Prostate gland (tissue), 2 donors: ENCODE measurements around the gene TYRP1. TPM values are rescaled to one million over a fixed set of nuclear protein-coding genes. Genes with fewer than 3 reads are reported as not detected.

Experiments used
- DNase-seq: peaks from one replicate; pipeline ENCODE4 v3.0.0-alpha.2; 2019; ENCODE audit warnings: low spot score
- H3K27ac ChIP-seq, 2 donors: fragments of 200-600 bp; sonication (generic); 2 replicates each; pipeline ENCODE4 v1.5.1; 2017 to 2019
- H3K27me3 ChIP-seq: fragments of 200-600 bp; sonication (generic); replicated peaks from 2 replicates; pipeline ENCODE4 v1.5.1; 2019; ENCODE audit not compliant: insufficient read depth
- H3K36me3 ChIP-seq, 2 donors: fragments of 200-600 bp; sonication (generic); 1 replicate in 1 of 2; 2 replicates in 1 of 2; pipeline versions ENCODE4 v1.5.1 to v1.8.1; 2017 to 2019
- H3K4me1 ChIP-seq: fragments of 200-600 bp; sonication (generic); replicated peaks from 2 replicates; pipeline ENCODE4 v1.5.1; 2019
- H3K4me3 ChIP-seq, 2 donors: fragments of 200-600 bp; sonication (generic); 2 replicates each; pipeline ENCODE4 v1.5.1; 2017 to 2019
- H3K9me3 ChIP-seq: fragments of 200-600 bp; sonication (generic); 2 replicates; pipeline ENCODE4 v1.5.1; 2017
- CTCF ChIP-seq, 4 experiments: fragments of 200-600 bp in 2 of 4; fragments of 450-650 bp in 2 of 4; sonication (generic) in 2 of 4; IDR thresholded peaks; 1 replicate in 3 of 4; 2 replicates in 1 of 4; pipeline ENCODE4 v1.5.1; 2016 to 2019; ENCODE audit warnings: antibody characterized with exemption in 4 of 4, mild to moderate bottlenecking in 2 of 4, moderate library complexity in 2 of 4
- POLR2A ChIP-seq: fragments of 450-650 bp; IDR thresholded peaks from one replicate; pipeline ENCODE4 v1.6.1; 2016; ENCODE audit warnings: antibody characterized with exemption, mild to moderate bottlenecking
- POLR2AphosphoS5 ChIP-seq: sonication (generic); formaldehyde crosslinking; IDR thresholded peaks from one replicate; pipeline ENCODE4 v1.6.1; 2017; ENCODE audit warnings: antibody characterized with exemption
- WGBS: methylation state at CpG from one replicate; pipeline ENCODE4 v1.1.5; 2018; 5-methylcytosine and 5-hydroxymethylcytosine counted together
- intact Hi-C: fragments of 100-400 bp; cut with DNase I; formaldehyde crosslinking; loops from one replicate; pipeline ENCODE4 v1.14.2; 2022
- total RNA-seq, 2 donors: library from RNA; depleted of rRNA; stranded (reverse); fragments of >200 nt; gene quantifications; one replicate each; pipeline ENCODE4 v1.1.0, GENCODE V29; 2016

The TYRP1 gene
- total RNA-seq, 2 donors from 2014 or later = 0.80 TPM; not detected in 1

- H3K27ac ChIP-seq = no peak overlapping the region
- no peaks in the 10 kb centered on the region for H3K36me3 ChIP-seq
- intact Hi-C loops = no loop called here
- no peaks in the 10 kb centered on the region for H3K4me1 ChIP-seq
- no peak overlapping the region for H3K4me3 ChIP-seq
- no peak for TF ChIP-seq POLR2AphosphoS5
- TF ChIP-seq CTCF (IDR thresholded peaks at IDR 0.05) = no peak
- no peak for TF ChIP-seq POLR2A
- H3K9me3 ChIP-seq = no peaks in the 10 kb centered on the region
- no peaks in the 10 kb centered on the region for H3K27me3 ChIP-seq
- DNase-seq = no peak
- WGBS = 7% methylated on average over 2 of the region's 2 CpGs
Measured at GRCh38 chr9:12680341-12680740, 12.8 kb upstream of the TYRP1 start.

DNA sequence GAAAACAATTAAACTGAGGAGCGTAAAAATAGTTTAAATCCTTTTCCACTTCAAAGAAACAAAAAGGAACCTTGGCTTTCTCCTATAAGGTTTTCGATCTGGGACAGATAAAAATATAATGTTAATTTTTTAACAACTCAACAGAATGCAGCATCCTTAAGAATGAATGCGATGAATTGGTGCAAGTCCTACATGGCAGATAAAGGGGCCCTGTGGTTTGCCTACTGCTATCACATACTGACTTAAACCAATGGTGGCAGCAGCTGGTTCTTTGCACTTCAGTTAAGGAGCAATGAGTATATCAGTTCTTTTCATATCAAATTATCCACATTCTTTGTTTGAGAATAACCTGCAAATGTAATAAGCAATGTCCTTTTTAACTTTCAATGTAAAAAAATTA is 12.4 kb upstream of the TYRP1 start:
- Histone ChIP-seq H3K27me3 (no peaks in the 10 kb centered on the region), H3K36me3 (no peaks in the 10 kb centered on the region), H3K4me1 (no peaks in the 10 kb centered on the region), H3K9me3 (no peaks in the 10 kb centered on the region), H3K27ac (no peak overlapping the region), H3K4me3 (no peak overlapping the region)
- no peak for DNase-seq
- TF ChIP-seq POLR2A (no peak), CTCF (IDR thresholded peaks at IDR 0.05) (no peak), POLR2AphosphoS5 (no peak)
- WGBS = 62% methylated on average over 3 of the region's 3 CpGs
- intact Hi-C loops = no loop called here

GRCh38 chr9:12681620-12682019 is 11.6 kb upstream of the TYRP1 start:
- no peaks in the 10 kb centered on the region for H3K36me3 ChIP-seq
- no peak overlapping the region for H3K27ac ChIP-seq
- no peak for DNase-seq
- TF ChIP-seq POLR2A = no peak
- no peak for TF ChIP-seq CTCF (IDR thresholded peaks at IDR 0.05)
- TF ChIP-seq POLR2AphosphoS5 = no peak
- no peaks in the 10 kb centered on the region for H3K4me1 ChIP-seq
- no peak overlapping the region for H3K4me3 ChIP-seq
- H3K9me3 ChIP-seq = no peaks in the 10 kb centered on the region
- H3K27me3 ChIP-seq = no peaks in the 10 kb centered on the region
- intact Hi-C loops = no loop called here

- Histone ChIP-seq H3K27ac (no peak overlapping the region), H3K9me3 (no peaks in the 10 kb centered on the region), H3K4me1 (no peaks in the 10 kb centered on the region), H3K36me3 (no peaks in the 10 kb centered on the region), H3K27me3 (no peaks in the 10 kb centered on the region), H3K4me3 (no peak overlapping the region)
- intact Hi-C loops = no loop called here
- TF ChIP-seq POLR2A (no peak), POLR2AphosphoS5 (no peak), CTCF (IDR thresholded peaks at IDR 0.05) (no peak)
- WGBS = 35% methylated on average over 1 of the region's 1 CpG
- no peak for DNase-seq
Measured at GRCh38 chr9:12684974-12685373, 8.2 kb upstream of the TYRP1 start.

GRCh38 chr9:12689233-12689632 is 4.0 kb upstream of the TYRP1 start:
- TF ChIP-seq POLR2A = no peak
- no peak for TF ChIP-seq POLR2AphosphoS5
- TF ChIP-seq CTCF (IDR thresholded peaks at IDR 0.05) = no peak
- Histone ChIP-seq H3K4me3 (no peak overlapping the region), H3K4me1 (no peaks in the 10 kb centered on the region), H3K9me3 (no peaks in the 10 kb centered on the region), H3K27me3 (no peaks in the 10 kb centered on the region), H3K36me3 (no peaks in the 10 kb centered on the region), H3K27ac (no peak overlapping the region)
- DNase-seq = no peak
- intact Hi-C loops = no loop called here
- WGBS = 75% methylated on average over 1 of the region's 1 CpG
